Measurements from ENCODE around the gene HNRNPL.
A peak's percentile ranks its signal among the peaks of the same experiment; 100 is the strongest.
"Not testable (repeated sequence)": the region's sequence is repeated elsewhere in the genome, so short reads cannot be mapped to it uniquely, and the experiment has no call there.

Gene HNRNPL

GRCh38 chr19:38843175-38843758 is 6.5 kb downstream of the HNRNPL start:
- no peak for ATAC-seq

GRCh38 chr19:38842439-38843174 is 7.2 kb downstream of the HNRNPL start:
- ATAC-seq = peak; percentile 50 to 55

- no peak for ATAC-seq
Observed at GRCh38 chr19:38841787-38842438, 7.9 kb downstream of the HNRNPL start.

- ATAC-seq = no peak
Observed at GRCh38 chr19:38841180-38841766, 8.5 kb downstream of the HNRNPL start.

GRCh38 chr19:38840583-38840968 is 9.2 kb downstream of the HNRNPL start:
- ATAC-seq = no peak

- ATAC-seq = peak; percentile 35 to 39
Observed at GRCh38 chr19:38839816-38840582, 9.8 kb downstream of the HNRNPL start.

- ATAC-seq = no peak
Observed at GRCh38 chr19:38838986-38839761, 10.6 kb downstream of the HNRNPL start.

GRCh38 chr19:38838208-38838985 is 11.4 kb downstream of the HNRNPL start:
- ATAC-seq = peak; percentile 85 to 86

GRCh38 chr19:38837656-38838121 is 12.1 kb downstream of the HNRNPL start:
- no peak for ATAC-seq

GRCh38 chr19:38836983-38837626 is 12.7 kb downstream of the HNRNPL start:
- ATAC-seq = no peak

GRCh38 chr19:38836159-38836982 is 13.4 kb downstream of the HNRNPL start:
- no peak for ATAC-seq

- ATAC-seq = no peak
Observed at GRCh38 chr19:38834590-38834989, 15.2 kb downstream of the HNRNPL start.

- no peak for ATAC-seq
Observed at GRCh38 chr19:38834104-38834490, 15.7 kb downstream of the HNRNPL start.

GRCh38 chr19:38833092-38833425 is 16.7 kb downstream of the HNRNPL start:
- no peak for ATAC-seq

GRCh38 chr19:38831142-38831605 is 18.6 kb downstream of the HNRNPL start:
- ATAC-seq = peak; percentile 28 to 35

- ATAC-seq = no peak
Observed at GRCh38 chr19:38830039-38830733, 19.6 kb downstream of the HNRNPL start.

GRCh38 chr19:38829203-38829602 is 20.6 kb downstream of the HNRNPL start:
- ATAC-seq = not testable (repeated sequence)

- ATAC-seq = no peak
Observed at GRCh38 chr19:38826856-38827551, 22.8 kb downstream of the HNRNPL start.
